HCT116 (cell line): ENCODE data around the gene ZBTB7C. TPM values are rescaled to one million over a fixed set of nuclear protein-coding genes. Genes with fewer than 3 reads are reported as not detected.
A peak's percentile ranks its signal among the peaks of the same experiment; 100 is the strongest.

Experiments used
- ATAC-seq: fragments of 200-7000 bp; cut with Tn5 transposase; 2 replicates; pipeline ENCODE4 v1.9.1; 2020; ENCODE audit warnings: mild to moderate bottlenecking, moderate library complexity
- BruUV-seq: library from RNA; stranded (reverse); fragments of 400-500 nt; replicated peaks from 2 replicates; lab custom pipeline; 2021; lab: Mats Ljungman, UMichigan
- CTCF ChIA-PET: fragments of 300-600 bp; sonication (Branson Sonifier 250); formaldehyde crosslinking; loops from one replicate; lab custom pipeline; 2021; ENCODE audit warnings: antibody characterized with exemption; lab: Charles Lee
- POLR2A ChIA-PET: fragments of 300-600, 350-600 bp; sonication (Branson Sonifier 250); formaldehyde crosslinking; loops from one replicate; lab custom pipeline; 2021; ENCODE audit warnings: antibody characterized with exemption; lab: Charles Lee
- RAD21 ChIA-PET, 2 experiments: fragments of 300-600 bp; sonication (Branson Sonifier 250); formaldehyde crosslinking; loops; one replicate each; lab custom pipeline; 2023; ENCODE audit warnings: low total read pairs in 2 of 2; ENCODE audit not compliant: uncharacterized antibody in 2 of 2, unreplicated experiment in 2 of 2, low non-redundant PET in 1 of 2; lab: Charles Lee
- DNase-seq: peaks from one replicate; pipeline ENCODE4 v3.0.0-alpha.2; 2010; ENCODE audit warnings: low read depth, low spot score
- H2AFZ ChIP-seq: fragments of 200-600 bp; shearing (Covaris generic), sonication (generic); 2 replicates; pipeline ENCODE4 v1.6.1; 2017; ENCODE audit warnings: low read depth, mixed run types, mixed read lengths, antibody characterized with exemption, low read length; ENCODE audit not compliant: poor library complexity, severe bottlenecking
- H3K27ac ChIP-seq: 2 replicates; pipeline ENCODE4 v1.5.1; 2012; ENCODE audit warnings: low read depth, low read length
- H3K27me3 ChIP-seq: fragments of 200-600 bp; sonication (generic); 2 replicates; pipeline ENCODE4 v1.6.1; 2016; ENCODE audit warnings: mixed run types, low read length, mixed read lengths; ENCODE audit not compliant: insufficient read depth
- H3K36me3 ChIP-seq, 2 experiments: fragments of 200-500 bp in 1 of 2; fragments of 200-600 bp in 1 of 2; sonication (Bioruptor generic) in 1 of 2; sonication (generic) in 1 of 2; 2 replicates each; pipeline versions ENCODE4 v1.5.1 to v1.6.1; 2014 to 2016; ENCODE audit warnings: low read length in 2 of 2, inconsistent platforms in 1 of 2, mixed read lengths in 1 of 2, mixed run types in 1 of 2; ENCODE audit not compliant: insufficient read depth in 2 of 2, control insufficient read depth in 1 of 2
- H3K4me1 ChIP-seq, 2 experiments: fragments of 200-600 bp in 1 of 2; sonication (generic) in 1 of 2; 2 replicates each; pipeline versions ENCODE4 v1.5.1 to v1.6.1; 2012 to 2017; ENCODE audit warnings: low read length in 2 of 2, inconsistent platforms in 1 of 2, mild to moderate bottlenecking in 1 of 2, mixed read lengths in 1 of 2, mixed run types in 1 of 2, moderate library complexity in 1 of 2; ENCODE audit not compliant: insufficient read depth in 2 of 2, control insufficient read depth in 1 of 2
- H3K4me2 ChIP-seq: fragments of 200-600 bp; sonication (generic); 2 replicates; pipeline ENCODE4 v1.6.1; 2017; ENCODE audit warnings: mixed run types, low read length, mixed read lengths
- H3K4me3 ChIP-seq, 2 experiments: fragments of 200-600 bp in 1 of 2; sonication (generic) in 1 of 2; replicated peaks in 1 of 2; 2 replicates each; pipeline ENCODE4 v1.5.1; 2011 to 2016; ENCODE audit warnings: low read length in 2 of 2, control low read depth in 1 of 2, low read depth in 1 of 2, mild to moderate bottlenecking in 1 of 2, mixed read lengths in 1 of 2, mixed run types in 1 of 2
- H3K79me2 ChIP-seq: fragments of 200-600 bp; sonication (generic); 2 replicates; pipeline ENCODE4 v1.6.1; 2017; ENCODE audit warnings: mild to moderate bottlenecking, mixed run types, low read length, moderate library complexity, mixed read lengths; ENCODE audit not compliant: insufficient read depth
- H3K9ac ChIP-seq: fragments of 200-600 bp; sonication (generic); 2 replicates; pipeline ENCODE4 v1.6.1; 2016; ENCODE audit warnings: low read length, mixed read lengths
- H3K9me2 ChIP-seq: fragments of 200-600 bp; sonication (generic), shearing (Covaris generic); 2 replicates; pipeline ENCODE4 v1.6.1; 2017; ENCODE audit warnings: mixed run types, mild to moderate bottlenecking, moderate library complexity; ENCODE audit not compliant: insufficient read depth
- H3K9me3 ChIP-seq, 2 experiments: fragments of 200-500 bp in 1 of 2; fragments of 200-600 bp in 1 of 2; sonication (Bioruptor generic) in 1 of 2; sonication (generic) in 1 of 2; 2 replicates each; pipeline ENCODE4 v1.6.1; 2014 to 2017; ENCODE audit warnings: low read length in 2 of 2, mixed read lengths in 2 of 2, inconsistent platforms in 1 of 2, low read depth in 1 of 2, mild to moderate bottlenecking in 1 of 2, mixed run types in 1 of 2, moderate library complexity in 1 of 2; ENCODE audit not compliant: control insufficient read depth in 1 of 2, insufficient read depth in 1 of 2
- H4K20me1 ChIP-seq: fragments of 200-600 bp; sonication (generic), shearing (Covaris generic); 2 replicates; pipeline ENCODE4 v1.6.1; 2017; ENCODE audit warnings: mixed run types, mild to moderate bottlenecking, moderate library complexity; ENCODE audit not compliant: insufficient read depth
- CBX3 ChIP-seq: IDR thresholded peaks from 2 replicates; pipeline ENCODE4 v1.6.1; 2012; ENCODE audit warnings: low read depth
- CEBPB ChIP-seq: IDR thresholded peaks from 2 replicates; pipeline ENCODE4 v1.6.1; 2012; ENCODE audit warnings: low read depth
- EGR1 ChIP-seq: IDR thresholded peaks from 2 replicates; pipeline ENCODE4 v1.6.1; 2012; ENCODE audit warnings: low read depth
- ELF1 ChIP-seq: IDR thresholded peaks from 2 replicates; pipeline ENCODE4 v1.6.1; 2012; ENCODE audit warnings: low read depth, borderline replicate concordance
- EZH2 ChIP-seq: fragments of 200-600 bp; sonication (generic); IDR thresholded peaks from 2 replicates; pipeline ENCODE4 v1.6.1; 2017; ENCODE audit warnings: antibody characterized with exemption, mixed run types
- EZH2phosphoT487 ChIP-seq: fragments of 200-600 bp; IDR thresholded peaks from 2 replicates; pipeline ENCODE4 v1.6.1; 2018; ENCODE audit warnings: antibody characterized with exemption, borderline replicate concordance
- FOSL1 ChIP-seq: IDR thresholded peaks from 2 replicates; pipeline ENCODE4 v1.6.1; 2012; ENCODE audit warnings: low read depth
- JUND ChIP-seq: IDR thresholded peaks from 2 replicates; pipeline ENCODE4 v1.6.1; 2012
- POLR2A ChIP-seq: IDR thresholded peaks from 2 replicates; pipeline ENCODE4 v1.7.0; 2011; ENCODE audit warnings: borderline replicate concordance; ENCODE audit not compliant: insufficient read depth, insufficient read length; ENCODE audit errors: extremely low read depth
- POLR2AphosphoS5 ChIP-seq: IDR thresholded peaks from 2 replicates; pipeline ENCODE4 v1.6.1; 2011; ENCODE audit warnings: mild to moderate bottlenecking, low read depth, low read length, moderate library complexity
- RAD21 ChIP-seq: IDR thresholded peaks from 2 replicates; pipeline ENCODE4 v1.6.1; 2012; ENCODE audit warnings: low read depth, mild to moderate bottlenecking
- SIN3A ChIP-seq: IDR thresholded peaks from 2 replicates; pipeline ENCODE4 v1.6.1; 2012; ENCODE audit warnings: low read depth
- SRF ChIP-seq: IDR thresholded peaks from 2 replicates; pipeline ENCODE4 v1.6.1; 2012; ENCODE audit warnings: low read depth
- TCF7L2 ChIP-seq: IDR thresholded peaks from 2 replicates; pipeline ENCODE4 v1.7.0; 2011; ENCODE audit warnings: borderline replicate concordance, inconsistent platforms; ENCODE audit not compliant: insufficient read depth, insufficient read length; ENCODE audit errors: extremely low read depth
- YY1 ChIP-seq: IDR thresholded peaks from 2 replicates; pipeline ENCODE4 v1.6.1; 2011; ENCODE audit warnings: low read length, low read depth, moderate library complexity, mild to moderate bottlenecking; ENCODE audit not compliant: insufficient replicate concordance; ENCODE audit errors: extremely low read depth
- ZFX ChIP-seq: fragments of 450-650 bp; IDR thresholded peaks from 2 replicates; pipeline ENCODE4 v1.6.1; 2017
- ZNF274 ChIP-seq: fragments of 200-500 bp; sonication (Bioruptor generic); IDR thresholded peaks from 2 replicates; pipeline ENCODE4 v1.6.1; 2014; ENCODE audit warnings: mild to moderate bottlenecking, low read depth, low read length, inconsistent platforms
- intact Hi-C: fragments of 100-400 bp; cut with micrococcal nuclease; formaldehyde crosslinking; loops from 2 replicates; pipeline ENCODE4 v1.10.0; 2022
- total RNA-seq: library from RNA; stranded (reverse); gene quantifications from one replicate; pipeline ENCODE4 v1.2.1, GENCODE V29; 2021; ENCODE audit not compliant: unreplicated experiment
- TF ChIP-seq, protein P1 (sequence below): IDR thresholded peaks from 2 replicates; pipeline ENCODE4 v1.6.1; 2012
- TF ChIP-seq, protein P2 (sequence below): IDR thresholded peaks from 2 replicates; pipeline ENCODE4 v1.6.1; 2012; ENCODE audit warnings: low read depth
- TF ChIP-seq, protein P3 (sequence below), 3 experiments: fragments of 200-600 bp in 1 of 3; sonication (generic) in 1 of 3; IDR thresholded peaks in 2 of 3; conservative IDR thresholded peaks in 1 of 3; 2 replicates each; pipeline ENCODE4 v1.5.1; 2012 to 2017; ENCODE audit warnings: low read depth in 2 of 3, low read length in 2 of 3, antibody characterized with exemption in 1 of 3, borderline replicate concordance in 1 of 3, control low read depth in 1 of 3, mild to moderate bottlenecking in 1 of 3, mixed read lengths in 1 of 3, mixed run types in 1 of 3, moderate library complexity in 1 of 3; ENCODE audit not compliant: insufficient read depth in 1 of 3
- TF ChIP-seq, protein P4 (sequence below): IDR thresholded peaks from 2 replicates; pipeline ENCODE4 v1.6.1; 2011; ENCODE audit warnings: mild to moderate bottlenecking, low read length, moderate library complexity; ENCODE audit not compliant: insufficient replicate concordance; ENCODE audit errors: extremely low read depth

Gene ZBTB7C
- total RNA-seq, 1 experiment from 2014 or later: 0.37 TPM

DNA sequence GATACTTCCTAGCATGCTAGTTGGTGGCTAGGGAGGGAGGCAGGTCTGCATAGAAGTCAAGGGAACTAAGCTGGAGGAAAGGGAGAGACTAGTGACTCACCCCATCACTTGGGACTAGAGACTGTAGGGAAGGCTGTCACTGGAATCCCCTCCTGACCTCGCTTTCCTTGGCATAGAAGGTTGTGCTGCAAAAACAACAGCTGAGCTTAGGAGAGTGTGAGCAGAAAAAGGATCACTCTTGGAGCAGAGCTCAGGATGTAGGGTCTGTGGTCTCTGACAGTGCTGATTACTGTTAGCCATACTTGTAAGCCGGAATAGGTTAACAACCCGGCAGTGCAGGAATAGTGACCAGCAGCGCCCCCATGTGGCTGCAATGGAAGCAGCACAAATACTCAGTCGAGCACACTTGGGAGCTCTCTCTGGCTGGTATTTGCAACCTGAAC lies 411.8 kb downstream of the ZBTB7C start:
- ATAC-seq (peak; percentile 50; the same call in 1 of the 2 replicates), DNase-seq (no peak)
- peaks cover 4 to 6% of the 10 kb centered on the region in 2 experiments; a peak in 2 of 4 replicates for H3K9me3 ChIP-seq
- H3K27me3 ChIP-seq: no peaks in the 10 kb centered on the region
- H3K36me3 ChIP-seq: no peaks in the 10 kb centered on the region
- intact Hi-C loops: no loop called here
- TF ChIP-seq EGR1 (no peak), ZFX (no peak), POLR2A (no peak), POLR2AphosphoS5 (no peak), ELF1 (no peak), TCF7L2 (no peak), SRF (no peak), JUND (no peak), SIN3A (no peak), YY1 (no peak), RAD21 (peak; percentile 47), CEBPB (no peak), CBX3 (peak; percentile 84), EZH2 (no peak), EZH2phosphoT487 (no peak), ZNF274 (no peak), FOSL1 (no peak)
- TF ChIP-seq, protein P1, sequence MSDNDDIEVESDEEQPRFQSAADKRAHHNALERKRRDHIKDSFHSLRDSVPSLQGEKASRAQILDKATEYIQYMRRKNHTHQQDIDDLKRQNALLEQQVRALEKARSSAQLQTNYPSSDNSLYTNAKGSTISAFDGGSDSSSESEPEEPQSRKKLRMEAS: no peak
- TF ChIP-seq, protein P2, sequence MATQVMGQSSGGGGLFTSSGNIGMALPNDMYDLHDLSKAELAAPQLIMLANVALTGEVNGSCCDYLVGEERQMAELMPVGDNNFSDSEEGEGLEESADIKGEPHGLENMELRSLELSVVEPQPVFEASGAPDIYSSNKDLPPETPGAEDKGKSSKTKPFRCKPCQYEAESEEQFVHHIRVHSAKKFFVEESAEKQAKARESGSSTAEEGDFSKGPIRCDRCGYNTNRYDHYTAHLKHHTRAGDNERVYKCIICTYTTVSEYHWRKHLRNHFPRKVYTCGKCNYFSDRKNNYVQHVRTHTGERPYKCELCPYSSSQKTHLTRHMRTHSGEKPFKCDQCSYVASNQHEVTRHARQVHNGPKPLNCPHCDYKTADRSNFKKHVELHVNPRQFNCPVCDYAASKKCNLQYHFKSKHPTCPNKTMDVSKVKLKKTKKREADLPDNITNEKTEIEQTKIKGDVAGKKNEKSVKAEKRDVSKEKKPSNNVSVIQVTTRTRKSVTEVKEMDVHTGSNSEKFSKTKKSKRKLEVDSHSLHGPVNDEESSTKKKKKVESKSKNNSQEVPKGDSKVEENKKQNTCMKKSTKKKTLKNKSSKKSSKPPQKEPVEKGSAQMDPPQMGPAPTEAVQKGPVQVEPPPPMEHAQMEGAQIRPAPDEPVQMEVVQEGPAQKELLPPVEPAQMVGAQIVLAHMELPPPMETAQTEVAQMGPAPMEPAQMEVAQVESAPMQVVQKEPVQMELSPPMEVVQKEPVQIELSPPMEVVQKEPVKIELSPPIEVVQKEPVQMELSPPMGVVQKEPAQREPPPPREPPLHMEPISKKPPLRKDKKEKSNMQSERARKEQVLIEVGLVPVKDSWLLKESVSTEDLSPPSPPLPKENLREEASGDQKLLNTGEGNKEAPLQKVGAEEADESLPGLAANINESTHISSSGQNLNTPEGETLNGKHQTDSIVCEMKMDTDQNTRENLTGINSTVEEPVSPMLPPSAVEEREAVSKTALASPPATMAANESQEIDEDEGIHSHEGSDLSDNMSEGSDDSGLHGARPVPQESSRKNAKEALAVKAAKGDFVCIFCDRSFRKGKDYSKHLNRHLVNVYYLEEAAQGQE: no peak
- TF ChIP-seq, protein P3, sequence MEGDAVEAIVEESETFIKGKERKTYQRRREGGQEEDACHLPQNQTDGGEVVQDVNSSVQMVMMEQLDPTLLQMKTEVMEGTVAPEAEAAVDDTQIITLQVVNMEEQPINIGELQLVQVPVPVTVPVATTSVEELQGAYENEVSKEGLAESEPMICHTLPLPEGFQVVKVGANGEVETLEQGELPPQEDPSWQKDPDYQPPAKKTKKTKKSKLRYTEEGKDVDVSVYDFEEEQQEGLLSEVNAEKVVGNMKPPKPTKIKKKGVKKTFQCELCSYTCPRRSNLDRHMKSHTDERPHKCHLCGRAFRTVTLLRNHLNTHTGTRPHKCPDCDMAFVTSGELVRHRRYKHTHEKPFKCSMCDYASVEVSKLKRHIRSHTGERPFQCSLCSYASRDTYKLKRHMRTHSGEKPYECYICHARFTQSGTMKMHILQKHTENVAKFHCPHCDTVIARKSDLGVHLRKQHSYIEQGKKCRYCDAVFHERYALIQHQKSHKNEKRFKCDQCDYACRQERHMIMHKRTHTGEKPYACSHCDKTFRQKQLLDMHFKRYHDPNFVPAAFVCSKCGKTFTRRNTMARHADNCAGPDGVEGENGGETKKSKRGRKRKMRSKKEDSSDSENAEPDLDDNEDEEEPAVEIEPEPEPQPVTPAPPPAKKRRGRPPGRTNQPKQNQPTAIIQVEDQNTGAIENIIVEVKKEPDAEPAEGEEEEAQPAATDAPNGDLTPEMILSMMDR (IDR thresholded peaks at IDR 0.05 in 2 of 3, conservative IDR thresholded peaks at IDR 0.05 in 1 of 3; ENCODE audit: borderline replicate concordance in 1 of 3, insufficient read depth in 1 of 3, low read depth in 2 of 3, low read length in 2 of 3): peak; percentile 8 to 85 (median 70); a peak in 4 of 6 replicates
- TF ChIP-seq, protein P4, sequence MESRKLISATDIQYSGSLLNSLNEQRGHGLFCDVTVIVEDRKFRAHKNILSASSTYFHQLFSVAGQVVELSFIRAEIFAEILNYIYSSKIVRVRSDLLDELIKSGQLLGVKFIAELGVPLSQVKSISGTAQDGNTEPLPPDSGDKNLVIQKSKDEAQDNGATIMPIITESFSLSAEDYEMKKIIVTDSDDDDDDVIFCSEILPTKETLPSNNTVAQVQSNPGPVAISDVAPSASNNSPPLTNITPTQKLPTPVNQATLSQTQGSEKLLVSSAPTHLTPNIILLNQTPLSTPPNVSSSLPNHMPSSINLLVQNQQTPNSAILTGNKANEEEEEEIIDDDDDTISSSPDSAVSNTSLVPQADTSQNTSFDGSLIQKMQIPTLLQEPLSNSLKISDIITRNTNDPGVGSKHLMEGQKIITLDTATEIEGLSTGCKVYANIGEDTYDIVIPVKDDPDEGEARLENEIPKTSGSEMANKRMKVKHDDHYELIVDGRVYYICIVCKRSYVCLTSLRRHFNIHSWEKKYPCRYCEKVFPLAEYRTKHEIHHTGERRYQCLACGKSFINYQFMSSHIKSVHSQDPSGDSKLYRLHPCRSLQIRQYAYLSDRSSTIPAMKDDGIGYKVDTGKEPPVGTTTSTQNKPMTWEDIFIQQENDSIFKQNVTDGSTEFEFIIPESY: no peak
- H3K9me2 ChIP-seq: no peaks in the 10 kb centered on the region
- H2AFZ ChIP-seq: no peak overlapping the region
- H3K9ac ChIP-seq: no peak overlapping the region
- no peaks in the 10 kb centered on the region for H3K79me2 ChIP-seq
- ChIA-PET POLR2A (no interaction called here), RAD21 (no interaction called here), CTCF (interaction anchor here (0.7 to 1.6 kb wide), 4 partner anchors 10 to 242 kb away, joined by 3 to 5 read pairs (median 3); no protein-coding TSS in a partner anchor)
- no peaks in the 10 kb centered on the region for H4K20me1 ChIP-seq
- peaks cover 2 to 5% of the 10 kb centered on the region in 2 experiments; a peak in 3 of 4 replicates for H3K4me1 ChIP-seq
- H3K27ac ChIP-seq: no peak overlapping the region
- no peak overlapping the region for H3K4me2 ChIP-seq
- BruUV-seq: no TSS peak
- no peak overlapping the region for H3K4me3 ChIP-seq
